ENCODE measurements around the gene SUZ12. TPM values are rescaled to one million over a fixed set of nuclear protein-coding genes. Genes with fewer than 3 reads are reported as not detected.
"Not testable (repeated sequence)": the region's sequence is repeated elsewhere in the genome, so short reads cannot be mapped to it uniquely, and the experiment has no call there.

Gene SUZ12
- total RNA-seq, 1 donor from 2014 or later: 8.3 TPM

GRCh38 chr17:31942396-31942795 lies 5.6 kb downstream of the SUZ12 start:
- not testable (repeated sequence) for ATAC-seq; DNase-seq (ENCODE audit: low spot score)

GRCh38 chr17:31951953-31952352 lies 15.1 kb downstream of the SUZ12 start:
- not testable (repeated sequence) for DNase-seq (ENCODE audit: low spot score); ATAC-seq

- DNase-seq (ENCODE audit: low spot score): not testable (repeated sequence)
These were observed 27.3 kb downstream of the SUZ12 start for GRCh38 chr17:31964131-31964530.

GRCh38 chr17:31967648-31968047 lies 30.8 kb downstream of the SUZ12 start:
- ATAC-seq (no peak), DNase-seq (ENCODE audit: low spot score) (no peak)

More at GRCh38 chr17:31964131-31964530, 27.3 kb downstream of the SUZ12 start:
- ATAC-seq: not testable (repeated sequence)

GRCh38 chr17:31970416-31970815 lies 33.6 kb downstream of the SUZ12 start:
- DNase-seq (ENCODE audit: low spot score); ATAC-seq: not testable (repeated sequence)

- ATAC-seq; DNase-seq (ENCODE audit: low spot score): not testable (repeated sequence)
These were observed 37.7 kb downstream of the SUZ12 start for GRCh38 chr17:31974269-31975071.

GRCh38 chr17:31975391-31975790 lies 38.6 kb downstream of the SUZ12 start:
- ATAC-seq; DNase-seq (ENCODE audit: low spot score): not testable (repeated sequence)

- not testable (repeated sequence) for DNase-seq (ENCODE audit: low spot score); ATAC-seq
These were observed 55.0 kb downstream of the SUZ12 start for GRCh38 chr17:31991821-31992220.

- no peak for DNase-seq (ENCODE audit: low spot score)
- no peak for ATAC-seq
These were observed 60.2 kb downstream of the SUZ12 start for GRCh38 chr17:31997005-31997404.

- DNase-seq (ENCODE audit: low spot score) (peak; percentile 90), ATAC-seq (peak; percentile 99)
These were observed 70.2 kb downstream of the SUZ12 start, which contains the start of gene LRRC37B for GRCh38 chr17:32006957-32007462. LRRC37B (plus strand) TSS chr17:32007383; CDS start chr17:32021393, 14,010 bp downstream.

- DNase-seq (ENCODE audit: low spot score) (no peak), ATAC-seq (peak; percentile 74)
These were observed 70.9 kb downstream of the SUZ12 start for GRCh38 chr17:32007463-32008298.

GRCh38 chr17:32009262-32009542 lies 72.4 kb downstream of the SUZ12 start:
- no peak for ATAC-seq
- no peak for DNase-seq (ENCODE audit: low spot score)

GRCh38 chr17:32010114-32010513 lies 73.3 kb downstream of the SUZ12 start:
- no peak for ATAC-seq
- DNase-seq (ENCODE audit: low spot score): no peak

- ATAC-seq (no peak), DNase-seq (ENCODE audit: low spot score) (no peak)
These were observed 78.6 kb downstream of the SUZ12 start for GRCh38 chr17:32015245-32016013.

- no peak for DNase-seq (ENCODE audit: low spot score)
- ATAC-seq: no peak
These were observed 79.4 kb downstream of the SUZ12 start for GRCh38 chr17:32016231-32016630.

- ATAC-seq (no peak), DNase-seq (ENCODE audit: low spot score) (no peak)
These were observed 82.4 kb downstream of the SUZ12 start for GRCh38 chr17:32019228-32019627.

- ATAC-seq (no peak), DNase-seq (ENCODE audit: low spot score) (no peak)
These were observed 84.3 kb downstream of the SUZ12 start for GRCh38 chr17:32020943-32021614.

- ATAC-seq: no peak
- no peak for DNase-seq (ENCODE audit: low spot score)
These were observed 84.8 kb downstream of the SUZ12 start for GRCh38 chr17:32021615-32021955.

- DNase-seq (ENCODE audit: low spot score); ATAC-seq: not testable (repeated sequence)
These were observed 85.7 kb downstream of the SUZ12 start for GRCh38 chr17:32022554-32022953.

- DNase-seq (ENCODE audit: low spot score); ATAC-seq: not testable (repeated sequence)
These were observed 90.5 kb downstream of the SUZ12 start for GRCh38 chr17:32027271-32027670.

Data from left lobe of liver (tissue), 2 donors.